Hypothalamus (tissue), 51 donors: ENCODE measurements around the gene UBE3D.
"Not testable (repeated sequence)": the region's sequence is repeated elsewhere in the genome, so short reads cannot be mapped to it uniquely, and the experiment has no call there.

Experiments
- DNase-seq, 51 donors: peaks; one replicate each; lab custom pipeline; 2025; lab: John Stamatoyannopoulos, UW

The UBE3D gene

DNA sequence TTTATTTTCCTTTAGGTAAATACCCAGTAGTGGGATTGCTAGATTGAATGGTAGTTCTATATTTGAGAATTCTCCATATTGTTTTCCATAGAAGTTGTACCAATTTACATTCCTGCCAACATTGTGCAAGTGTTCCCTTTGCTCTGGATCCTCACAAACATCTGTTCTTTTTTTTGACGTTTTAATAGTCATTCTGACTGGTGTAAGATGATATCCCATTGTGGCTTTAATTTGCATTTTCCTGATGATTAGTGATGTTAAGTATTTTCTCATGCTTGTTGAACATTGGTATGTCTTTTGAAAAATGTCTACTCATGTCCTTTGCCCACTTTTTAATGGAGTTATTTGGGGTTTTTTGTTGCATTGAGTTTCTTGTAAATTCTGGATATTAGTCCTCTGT is 85.6 kb downstream of the UBE3D start:
- DNase-seq, result no peak

DNA sequence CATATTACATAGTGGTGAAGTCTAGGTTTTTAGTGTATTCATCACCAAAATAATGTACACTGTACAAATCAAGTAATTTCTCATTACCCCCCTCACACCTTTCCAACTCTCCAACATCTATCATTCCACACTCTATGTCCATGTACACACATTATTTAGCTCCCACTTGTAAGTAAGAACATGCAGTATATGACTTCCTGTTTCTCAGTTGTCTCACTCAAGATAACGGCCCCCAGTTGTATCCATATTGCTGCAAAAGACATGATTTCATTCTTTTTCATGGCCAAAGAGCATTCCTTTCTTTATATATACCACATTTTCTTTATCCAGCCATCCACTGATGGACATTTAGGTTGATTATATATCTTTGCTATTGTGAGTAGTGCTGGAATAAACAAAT is 86.0 kb downstream of the UBE3D start:
- DNase-seq, result no peak

DNA sequence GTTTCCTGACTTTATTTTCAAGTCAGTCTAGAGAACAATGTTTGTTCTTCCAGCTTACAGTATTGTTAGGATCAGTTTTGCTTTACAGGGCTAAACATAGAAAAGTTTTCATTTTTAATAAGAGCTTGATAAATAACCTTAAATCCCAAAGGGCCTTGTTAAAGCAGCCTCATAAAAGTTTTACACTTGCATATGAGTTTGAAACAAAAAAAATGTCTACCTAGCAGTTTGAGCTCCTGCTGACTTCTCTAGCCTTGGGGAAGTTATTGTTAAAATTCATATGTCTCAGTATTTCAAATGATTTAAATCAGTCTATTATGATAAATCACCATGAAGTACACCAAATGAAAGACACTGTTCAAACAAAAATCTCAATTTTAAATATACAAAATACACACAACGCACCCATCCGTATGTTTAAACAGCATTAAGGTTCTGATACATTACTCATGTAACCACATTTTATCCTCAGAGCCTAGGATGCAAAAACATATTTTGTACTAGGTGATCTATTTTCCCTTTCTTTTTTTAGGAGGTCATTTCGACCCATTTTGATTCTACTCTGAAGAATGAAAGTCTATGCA is 87.2 kb downstream of the UBE3D start:
- DNase-seq, result no peak

DNA sequence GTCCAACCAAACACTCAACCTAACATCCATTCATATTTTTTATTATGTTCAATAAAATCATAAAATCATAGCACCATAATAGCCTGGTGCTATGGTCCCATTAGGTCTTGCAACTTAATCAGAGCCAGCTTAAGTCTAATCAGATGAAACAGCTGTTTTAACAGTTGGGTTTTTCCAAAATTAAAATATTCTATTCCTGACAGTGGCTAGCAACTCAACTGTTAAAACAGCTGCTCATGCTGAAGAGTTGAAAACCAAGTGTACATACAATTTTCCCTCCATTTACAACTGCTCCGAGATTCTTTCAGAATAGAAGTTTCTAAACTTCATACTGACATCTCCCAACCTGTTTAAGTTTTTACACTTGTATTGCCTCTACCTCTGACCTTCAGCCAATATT is 89.5 kb downstream of the UBE3D start:
- DNase-seq, result no peak

DNA sequence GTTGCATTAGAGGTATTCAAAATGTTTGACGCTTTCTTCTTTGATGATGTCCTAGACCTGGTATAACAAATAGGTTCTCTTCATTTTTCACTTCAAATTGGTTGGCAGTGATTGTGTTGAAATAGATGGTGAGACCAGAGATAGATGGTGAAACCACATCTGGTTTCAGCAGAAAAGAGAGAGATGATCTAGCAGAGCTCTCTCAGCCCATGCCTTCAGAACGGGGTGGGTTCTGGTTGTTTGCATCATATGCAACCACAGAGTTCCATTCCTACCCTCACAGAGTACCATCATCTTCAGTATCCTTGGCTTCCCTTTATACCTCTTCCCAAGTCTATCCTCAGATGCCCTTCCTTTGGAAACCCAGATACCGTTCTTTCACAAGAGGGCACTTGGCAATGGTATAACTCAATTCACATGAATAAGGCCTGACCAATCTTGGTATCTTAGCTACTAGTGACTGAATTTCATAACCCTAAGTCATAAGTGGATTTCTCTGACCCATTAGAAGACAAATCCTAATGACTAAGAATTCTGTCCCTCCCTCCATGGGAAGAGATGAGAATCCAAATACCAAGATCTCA is 93.7 kb downstream of the UBE3D start:
- DNase-seq, result no peak

DNA sequence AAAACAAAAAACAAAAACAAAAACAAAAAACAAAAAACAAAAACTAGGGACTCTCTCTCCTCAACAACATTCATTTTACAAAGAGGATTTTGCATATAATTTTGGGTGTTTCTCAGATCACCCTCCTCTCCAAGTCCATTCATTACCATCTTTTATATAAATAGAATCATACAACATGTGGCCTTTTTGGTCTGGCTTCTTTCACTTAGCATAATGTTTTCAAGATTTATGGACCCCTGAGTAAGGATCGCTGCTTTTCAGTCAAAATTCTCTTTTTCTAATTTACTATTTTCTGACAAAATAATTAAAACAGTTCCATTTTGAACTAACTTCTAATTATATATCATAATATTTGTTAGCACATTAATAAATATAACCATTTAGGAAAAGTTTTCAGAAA is 94.8 kb downstream of the UBE3D start:
- no peak for DNase-seq

DNA sequence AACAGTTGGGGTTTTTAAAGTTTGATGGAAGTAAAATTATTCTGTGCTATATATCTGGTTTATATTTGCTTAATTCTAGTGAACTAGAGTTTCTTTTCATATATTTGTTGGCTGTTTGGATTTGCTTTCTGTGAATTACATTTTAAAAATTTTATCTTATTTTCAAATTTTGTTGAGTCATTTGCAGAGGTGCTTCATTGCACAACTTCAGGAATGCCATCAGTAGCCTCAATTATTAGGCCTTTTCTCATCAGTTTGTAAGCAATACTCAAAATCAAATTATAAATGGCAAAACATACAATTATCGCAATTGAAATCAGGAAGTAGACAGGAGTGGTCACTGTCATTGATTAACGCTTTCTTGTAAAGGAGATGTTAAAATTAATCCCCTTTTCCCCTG is 96.9 kb downstream of the UBE3D start:
- DNase-seq, result no peak

DNA sequence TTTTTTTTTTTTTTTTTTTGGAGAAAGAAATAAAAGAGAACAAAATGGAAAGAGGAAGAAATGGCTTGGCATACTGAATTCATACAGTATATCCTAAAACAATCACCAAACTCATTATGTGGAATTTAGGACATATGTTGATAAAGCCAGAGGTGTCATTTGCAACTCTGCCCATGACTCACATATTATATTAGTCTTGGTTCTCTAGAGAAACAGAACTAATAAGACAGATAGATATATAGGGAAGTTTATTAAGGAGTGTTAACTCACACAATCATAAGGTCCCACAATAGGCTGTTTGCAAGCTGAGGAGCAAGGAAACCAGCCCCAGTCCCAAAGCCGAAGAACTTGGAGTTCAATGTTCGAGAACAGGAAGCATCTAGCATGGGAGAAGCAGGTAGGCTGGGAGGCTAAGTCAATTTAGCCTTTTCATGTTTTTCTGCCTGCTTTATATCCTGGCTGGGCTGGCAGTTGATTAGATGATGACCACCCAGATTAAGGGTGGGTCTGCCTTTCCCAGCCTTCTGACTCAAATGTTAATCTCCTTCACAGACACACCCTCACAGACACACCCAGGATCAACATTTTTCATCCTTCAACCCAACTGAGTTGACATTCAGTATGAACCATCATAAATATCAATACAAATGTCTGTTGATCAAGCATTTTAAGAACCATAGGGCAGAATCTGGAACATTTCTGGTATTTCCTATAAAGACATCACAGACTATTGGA is 102.3 kb downstream of the UBE3D start:
- no peak for DNase-seq

DNA sequence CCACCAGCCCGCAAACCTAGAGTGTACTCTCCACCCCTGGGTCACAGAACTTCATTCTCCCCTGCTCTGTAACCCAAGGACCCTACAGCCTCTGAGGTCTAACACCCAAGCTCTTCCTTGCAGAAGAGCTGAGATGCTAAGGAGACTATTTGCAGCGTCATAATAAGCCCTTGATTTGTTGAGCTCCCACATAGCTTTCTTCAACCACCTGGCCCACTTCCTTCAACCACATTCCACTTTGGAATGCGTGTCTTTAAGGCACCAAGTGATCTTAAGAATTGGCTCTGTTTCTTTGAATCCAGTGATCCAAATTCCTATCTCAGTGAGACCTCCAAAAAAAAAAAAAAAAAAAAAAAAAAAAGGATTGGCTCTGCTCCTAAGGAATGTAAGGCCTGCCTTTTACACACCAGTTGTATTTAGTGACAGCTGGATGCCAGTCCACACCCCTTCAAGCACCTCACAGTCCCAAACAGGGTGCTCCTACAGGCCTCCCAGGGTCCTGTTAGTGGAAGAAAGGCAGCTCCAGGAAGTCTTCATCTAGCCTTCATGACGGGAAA is 106.2 kb downstream of the UBE3D start:
- no peak for DNase-seq

DNA sequence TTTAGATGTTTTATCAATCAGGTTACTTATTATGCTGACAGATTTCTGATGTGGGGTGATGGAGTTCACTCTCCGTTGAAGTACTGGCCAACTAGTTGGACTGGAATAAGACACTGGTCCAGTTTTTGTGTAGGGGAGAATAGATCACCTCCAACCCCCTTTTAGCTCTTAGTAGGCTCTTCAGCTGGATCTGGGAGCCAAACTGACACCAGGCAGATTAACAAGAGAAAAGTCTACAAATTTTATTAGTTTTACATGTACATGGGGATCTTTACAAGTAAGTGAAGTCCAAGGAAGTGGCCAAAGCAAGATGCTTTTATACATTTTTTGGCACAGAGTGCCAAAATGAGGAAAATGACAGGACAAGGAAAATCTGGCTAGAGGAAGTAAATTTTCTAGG is 107.1 kb downstream of the UBE3D start:
- no peak for DNase-seq

DNA sequence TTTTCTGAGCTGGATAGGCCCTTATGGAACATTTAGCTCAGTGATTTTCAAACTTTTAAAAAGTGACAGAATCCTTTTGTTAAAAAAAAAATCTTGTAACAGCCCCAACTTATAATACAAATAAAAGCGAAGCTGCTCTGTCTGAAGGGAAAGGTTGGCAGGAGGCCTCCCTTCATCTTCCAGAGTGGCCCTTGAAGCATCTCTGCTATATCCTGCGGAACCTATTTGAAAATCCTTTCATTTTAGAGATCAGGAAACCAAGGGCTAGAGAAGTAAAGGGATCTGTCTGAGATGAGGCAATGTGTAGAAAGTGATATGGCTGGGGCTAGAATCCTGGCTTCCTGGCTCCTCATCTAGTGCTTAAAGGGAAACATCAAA is 107.8 kb downstream of the UBE3D start:
- DNase-seq, result no peak

DNA sequence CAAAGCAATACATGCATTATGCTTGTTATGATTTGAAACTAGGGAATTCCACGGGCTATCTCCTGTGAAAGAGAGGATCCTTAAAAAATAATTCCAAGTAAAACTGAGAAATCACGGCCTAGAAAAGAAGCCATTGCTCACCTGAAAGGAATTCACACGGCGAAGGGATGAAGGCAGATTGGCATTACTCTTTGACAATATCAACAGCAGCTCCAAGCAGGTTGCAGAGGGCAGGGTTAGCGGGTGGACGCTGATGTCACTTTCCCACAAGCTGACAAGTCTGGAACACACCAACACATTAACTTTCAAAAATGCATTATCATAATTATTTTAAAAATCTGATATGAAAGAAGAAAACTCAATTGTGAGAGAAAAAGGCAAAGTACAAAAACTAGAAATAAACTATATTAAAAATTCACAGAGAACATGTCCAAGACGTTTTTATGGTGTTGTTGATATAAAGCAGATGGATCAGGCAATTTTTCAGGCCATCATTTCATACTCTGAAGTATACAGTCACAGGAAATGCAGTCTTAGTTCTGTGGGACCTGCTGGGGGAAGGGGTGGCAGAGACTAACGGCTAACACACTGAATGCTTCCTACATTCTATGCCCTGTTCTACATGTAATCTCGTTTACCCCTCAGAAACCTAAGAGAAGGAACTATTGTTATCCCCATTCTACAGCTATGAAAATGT is 108.3 kb downstream of the UBE3D start:
- no peak for DNase-seq

DNA sequence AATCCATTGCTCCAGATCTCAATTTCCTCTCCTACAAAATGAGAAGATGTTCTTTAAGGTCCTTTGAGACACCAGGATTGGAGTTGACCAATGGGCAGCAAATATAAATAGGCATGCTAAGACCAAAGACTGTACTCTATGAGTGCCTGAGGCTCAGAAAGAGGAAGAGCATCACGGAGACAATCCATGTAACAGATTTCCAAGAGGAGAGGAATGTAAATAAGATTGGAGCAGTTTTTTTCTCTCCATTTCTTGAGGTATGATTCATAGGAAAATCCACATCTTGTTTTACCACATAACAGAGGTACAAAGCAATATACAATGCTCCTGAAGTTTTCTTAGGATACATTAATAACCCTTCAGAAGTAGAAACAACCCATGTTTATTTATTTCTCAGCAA is 109.8 kb downstream of the UBE3D start:
- DNase-seq, result no peak

DNA sequence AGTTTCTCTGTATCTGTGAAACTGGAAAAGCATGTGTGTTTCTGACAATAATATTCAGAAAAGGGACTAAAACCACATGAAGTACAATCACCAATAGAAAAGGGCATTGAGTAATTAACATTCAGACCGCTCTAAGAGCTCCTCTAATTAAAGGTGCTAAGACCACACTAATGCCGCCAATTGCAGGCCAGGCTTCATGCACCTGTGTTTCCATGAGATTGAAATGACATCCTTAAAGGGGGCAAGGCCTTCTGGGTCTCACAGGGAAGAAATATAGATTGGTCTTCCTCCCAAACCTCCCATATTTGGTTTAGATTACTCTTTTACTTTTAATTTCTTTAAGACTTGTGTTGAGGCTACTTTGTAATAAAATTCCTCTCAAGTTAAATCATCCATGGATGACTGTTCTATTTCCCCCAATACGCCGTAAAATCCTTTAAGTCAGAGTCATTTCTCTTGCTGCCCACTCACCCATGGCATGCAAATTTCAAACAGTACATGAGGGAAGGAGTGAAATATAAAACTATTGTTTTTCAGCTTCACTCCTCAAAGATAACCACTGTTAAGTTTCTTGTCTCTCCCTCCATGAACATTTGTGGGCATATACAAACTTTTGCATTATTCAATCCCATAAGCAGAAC is 110.6 kb downstream of the UBE3D start:
- DNase-seq, result peak in 1 of 51 donors; percentile 13

DNA sequence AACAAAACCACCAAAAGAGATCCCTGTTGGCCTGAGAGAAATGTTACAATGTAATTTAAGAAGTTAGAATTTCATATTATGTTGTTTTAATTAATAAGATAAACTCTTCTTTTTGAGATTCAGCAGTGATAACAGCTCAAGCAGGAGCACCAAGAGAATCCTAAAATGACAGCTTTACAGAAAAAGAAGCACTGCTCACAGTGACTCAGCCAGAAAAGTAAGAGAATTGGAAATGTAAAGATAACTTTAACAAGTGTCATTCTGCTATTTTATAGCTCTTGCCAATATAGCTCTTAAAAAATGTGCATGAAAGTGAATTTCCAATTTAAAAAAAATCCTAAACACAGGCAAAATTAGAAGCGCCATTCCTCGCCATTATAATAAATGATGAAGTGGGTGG is 111.3 kb downstream of the UBE3D start:
- DNase-seq, result no peak

DNA sequence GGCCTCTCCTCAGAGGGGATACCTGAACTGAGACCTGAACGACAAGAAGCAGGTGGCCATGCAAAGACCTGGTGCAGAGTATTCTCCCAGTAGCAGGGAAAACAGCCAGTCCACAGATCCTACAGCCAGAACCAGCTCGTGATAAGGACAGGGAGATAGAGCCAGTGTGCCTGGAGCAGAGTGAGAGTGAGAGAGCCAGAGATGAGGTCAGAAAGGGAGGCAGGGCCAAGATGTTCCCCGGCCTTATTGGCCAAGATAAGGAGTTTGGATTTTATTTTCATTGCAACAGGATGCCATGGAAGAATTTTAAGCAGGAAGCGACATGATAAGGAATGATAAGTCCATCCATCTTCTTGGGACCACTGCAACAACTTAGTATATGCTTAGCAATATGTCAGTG is 111.8 kb downstream of the UBE3D start:
- DNase-seq, result no peak

DNA sequence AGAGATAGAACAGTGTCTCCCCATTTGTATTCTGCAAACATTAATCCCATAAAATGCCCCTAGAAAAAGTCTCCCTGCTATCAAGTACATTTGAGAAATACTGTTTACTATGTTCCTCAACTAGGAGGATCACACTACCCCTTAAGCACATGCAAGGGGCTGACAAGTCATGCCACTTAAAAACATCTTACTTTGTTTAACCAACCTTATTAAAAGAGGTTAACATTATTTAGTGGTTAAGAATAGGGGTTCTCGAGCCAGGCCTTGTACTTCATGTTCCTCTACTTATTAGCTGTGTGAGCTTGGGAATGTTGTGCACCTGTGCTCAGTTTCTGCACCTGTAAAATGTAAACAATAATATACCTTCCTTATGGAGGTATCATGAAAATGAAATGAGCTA is 113.7 kb downstream of the UBE3D start:
- no peak for DNase-seq

DNA sequence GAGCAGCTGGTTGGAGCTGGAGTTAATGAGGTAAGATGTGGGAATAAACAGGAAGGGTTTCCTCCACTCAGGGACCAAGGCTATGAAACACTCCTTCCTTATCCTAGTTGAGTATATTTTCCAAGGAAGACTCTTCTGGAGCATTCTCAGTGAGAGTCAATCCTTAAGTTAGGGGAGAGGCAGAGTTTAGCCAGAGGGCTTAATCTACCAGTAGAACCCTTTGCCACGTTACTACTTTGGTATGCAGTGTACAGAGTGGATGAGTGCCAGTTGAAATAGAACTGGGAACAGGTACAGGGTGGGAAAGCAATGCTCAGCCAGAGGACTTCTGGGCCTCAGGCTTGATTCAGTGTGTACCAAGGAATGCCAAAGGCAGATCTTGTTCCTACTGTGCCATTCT is 114.3 kb downstream of the UBE3D start:
- no peak for DNase-seq

DNA sequence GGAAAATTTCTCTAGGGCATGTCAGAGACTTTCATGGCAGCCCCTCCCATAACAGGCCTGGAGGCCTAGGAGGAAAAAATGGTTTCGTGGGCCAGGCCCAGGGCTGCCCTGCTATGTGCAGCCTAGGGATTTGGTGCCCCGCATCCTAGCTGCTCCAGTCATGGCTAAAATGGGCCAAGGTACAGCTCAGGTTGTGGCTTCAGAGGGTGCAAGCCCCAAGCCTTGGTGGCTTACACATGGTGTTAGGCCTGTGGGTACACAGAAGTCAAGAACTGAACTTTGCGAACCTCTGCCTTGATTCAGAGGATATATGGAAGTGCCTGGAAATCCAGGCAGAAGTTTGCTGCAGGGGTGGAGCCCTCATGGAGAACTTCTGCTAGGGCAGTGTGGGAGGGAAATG is 134.7 kb downstream of the UBE3D start:
- DNase-seq, result not testable (repeated sequence)

DNA sequence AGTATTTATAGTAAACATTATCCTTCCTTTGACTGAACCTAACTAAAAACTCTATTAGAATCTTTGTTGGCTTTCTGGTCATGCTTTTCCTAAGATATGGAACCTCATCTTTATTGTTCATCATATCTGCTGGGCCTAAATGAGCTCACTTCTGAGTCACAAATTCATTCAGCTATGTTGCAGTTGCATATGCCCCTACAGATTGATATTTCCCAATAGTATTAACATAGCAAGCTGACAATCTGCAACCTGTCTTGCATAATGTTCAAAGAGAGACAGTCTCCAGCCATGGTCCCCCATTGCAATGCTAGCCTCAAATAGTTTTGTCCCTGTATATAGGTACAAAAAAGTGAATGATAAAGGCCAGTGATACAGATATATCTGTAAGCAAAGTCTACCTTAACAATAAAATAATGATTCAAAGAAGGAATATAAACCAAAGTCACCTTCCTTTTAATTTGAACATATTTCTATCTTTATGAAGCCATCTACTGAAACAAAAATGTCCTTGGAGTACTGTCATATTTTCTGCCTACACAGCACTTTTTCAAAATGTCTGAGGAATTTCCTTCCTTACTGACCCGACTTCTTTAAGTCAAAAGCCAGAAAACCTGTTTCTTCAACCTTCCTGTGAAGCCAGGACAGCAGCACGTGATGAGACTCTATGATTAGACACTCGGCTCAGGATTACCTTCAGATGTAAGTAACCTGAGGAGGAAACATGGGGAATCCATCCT is 140.7 kb downstream of the UBE3D start:
- DNase-seq, result no peak
